OCI-LY3 (cell line): ENCODE data around the gene TAF5.

ENCODE experiments used
- EZH2phosphoT487 ChIP-seq: fragments of 200-600 bp; shearing (Covaris generic); IDR thresholded peaks from 2 replicates; pipeline ENCODE4 v1.6.1; 2018; ENCODE audit warnings: antibody characterized with exemption, mixed run types, low read depth
- TF ChIP-seq, protein P1 (sequence below): fragments of 200-600, 300-600 bp; sonication (generic); IDR thresholded peaks from 2 replicates; pipeline ENCODE4 v1.5.1; 2014; ENCODE audit warnings: antibody characterized with exemption, low read length, low read depth

- TF ChIP-seq, protein P1, sequence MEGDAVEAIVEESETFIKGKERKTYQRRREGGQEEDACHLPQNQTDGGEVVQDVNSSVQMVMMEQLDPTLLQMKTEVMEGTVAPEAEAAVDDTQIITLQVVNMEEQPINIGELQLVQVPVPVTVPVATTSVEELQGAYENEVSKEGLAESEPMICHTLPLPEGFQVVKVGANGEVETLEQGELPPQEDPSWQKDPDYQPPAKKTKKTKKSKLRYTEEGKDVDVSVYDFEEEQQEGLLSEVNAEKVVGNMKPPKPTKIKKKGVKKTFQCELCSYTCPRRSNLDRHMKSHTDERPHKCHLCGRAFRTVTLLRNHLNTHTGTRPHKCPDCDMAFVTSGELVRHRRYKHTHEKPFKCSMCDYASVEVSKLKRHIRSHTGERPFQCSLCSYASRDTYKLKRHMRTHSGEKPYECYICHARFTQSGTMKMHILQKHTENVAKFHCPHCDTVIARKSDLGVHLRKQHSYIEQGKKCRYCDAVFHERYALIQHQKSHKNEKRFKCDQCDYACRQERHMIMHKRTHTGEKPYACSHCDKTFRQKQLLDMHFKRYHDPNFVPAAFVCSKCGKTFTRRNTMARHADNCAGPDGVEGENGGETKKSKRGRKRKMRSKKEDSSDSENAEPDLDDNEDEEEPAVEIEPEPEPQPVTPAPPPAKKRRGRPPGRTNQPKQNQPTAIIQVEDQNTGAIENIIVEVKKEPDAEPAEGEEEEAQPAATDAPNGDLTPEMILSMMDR = no peak
- TF ChIP-seq EZH2phosphoT487 = no peak
These were observed 27.9 kb downstream of the TAF5 start for GRCh38 chr10:103395754-103396066.
